ENCODE results near the gene UBAP1L. TPM values are rescaled to one million over a fixed set of nuclear protein-coding genes. Genes with fewer than 3 reads are reported as not detected.
A peak's percentile ranks its signal among the peaks of the same experiment; 100 is the strongest.

The UBAP1L gene
- total and polyA plus RNA-seq, 2 experiments from 2014 or later, result 1.8 to 2.5 TPM

DNA sequence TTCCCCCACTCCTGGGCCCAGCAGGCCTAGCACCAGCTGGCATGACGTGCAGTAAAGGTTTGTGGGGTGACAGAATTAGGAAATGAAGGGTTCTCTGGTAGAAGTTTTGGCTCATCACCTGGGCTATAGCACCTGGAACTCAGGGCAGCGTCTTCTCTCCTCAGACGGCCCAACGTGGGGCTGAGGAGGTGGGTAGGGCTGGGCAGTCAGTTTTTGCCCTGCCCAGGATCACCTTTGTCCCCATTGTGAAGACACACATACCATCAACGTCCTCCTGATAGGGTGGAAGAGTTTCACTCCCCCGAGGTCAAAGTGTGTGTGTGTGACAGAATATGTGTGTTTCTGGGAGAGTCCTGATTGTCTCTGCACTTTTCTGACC is 26.4 kb downstream of the UBAP1L start:
- no peaks in the 10 kb centered on the region for H3K79me2 ChIP-seq
- peak overlapping the region; percentile 52 for H3K4me2 ChIP-seq
- peak overlapping the region; percentile 93 for H3K27ac ChIP-seq
- H3K36me3 ChIP-seq (replicated peaks; ENCODE audit: insufficient read depth, low read depth), result no peaks in the 10 kb centered on the region
- H2AFZ ChIP-seq, result no peak overlapping the region
- no peaks in the 10 kb centered on the region for H4K20me1 ChIP-seq (ENCODE audit: insufficient read depth, poor library complexity, severe bottlenecking)
- 33% methylated on average over 6 of the region's 6 CpGs for WGBS (ENCODE audit: low lambda C conversion rate, missing lambda C conversion rate)
- TF ChIP-seq, protein P1, sequence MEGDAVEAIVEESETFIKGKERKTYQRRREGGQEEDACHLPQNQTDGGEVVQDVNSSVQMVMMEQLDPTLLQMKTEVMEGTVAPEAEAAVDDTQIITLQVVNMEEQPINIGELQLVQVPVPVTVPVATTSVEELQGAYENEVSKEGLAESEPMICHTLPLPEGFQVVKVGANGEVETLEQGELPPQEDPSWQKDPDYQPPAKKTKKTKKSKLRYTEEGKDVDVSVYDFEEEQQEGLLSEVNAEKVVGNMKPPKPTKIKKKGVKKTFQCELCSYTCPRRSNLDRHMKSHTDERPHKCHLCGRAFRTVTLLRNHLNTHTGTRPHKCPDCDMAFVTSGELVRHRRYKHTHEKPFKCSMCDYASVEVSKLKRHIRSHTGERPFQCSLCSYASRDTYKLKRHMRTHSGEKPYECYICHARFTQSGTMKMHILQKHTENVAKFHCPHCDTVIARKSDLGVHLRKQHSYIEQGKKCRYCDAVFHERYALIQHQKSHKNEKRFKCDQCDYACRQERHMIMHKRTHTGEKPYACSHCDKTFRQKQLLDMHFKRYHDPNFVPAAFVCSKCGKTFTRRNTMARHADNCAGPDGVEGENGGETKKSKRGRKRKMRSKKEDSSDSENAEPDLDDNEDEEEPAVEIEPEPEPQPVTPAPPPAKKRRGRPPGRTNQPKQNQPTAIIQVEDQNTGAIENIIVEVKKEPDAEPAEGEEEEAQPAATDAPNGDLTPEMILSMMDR (IDR thresholded peaks at IDR 0.05; ENCODE audit: poor library complexity), result no peak
- no peak for TF ChIP-seq EZH2 (IDR thresholded peaks at IDR 0.05; ENCODE audit: borderline replicate concordance)
- no peak for TF ChIP-seq EZH2phosphoT487 (IDR thresholded peaks at IDR 0.05; ENCODE audit: low read depth, severe bottlenecking, unreplicated experiment)
- H3K4me3 ChIP-seq, result no peak overlapping the region
- no peaks in the 10 kb centered on the region for H3K27me3 ChIP-seq
- DNase-seq (ENCODE audit: low spot score), result no peak
- H3K9me3 ChIP-seq (ENCODE audit: low read depth), result no peaks in the 10 kb centered on the region
- H3K4me1 ChIP-seq (ENCODE audit: insufficient read depth), result peaks cover 55% of the 10 kb centered on the region
- H3K9me2 ChIP-seq (replicated peaks; ENCODE audit: insufficient read depth), result no peaks in the 10 kb centered on the region

DNA sequence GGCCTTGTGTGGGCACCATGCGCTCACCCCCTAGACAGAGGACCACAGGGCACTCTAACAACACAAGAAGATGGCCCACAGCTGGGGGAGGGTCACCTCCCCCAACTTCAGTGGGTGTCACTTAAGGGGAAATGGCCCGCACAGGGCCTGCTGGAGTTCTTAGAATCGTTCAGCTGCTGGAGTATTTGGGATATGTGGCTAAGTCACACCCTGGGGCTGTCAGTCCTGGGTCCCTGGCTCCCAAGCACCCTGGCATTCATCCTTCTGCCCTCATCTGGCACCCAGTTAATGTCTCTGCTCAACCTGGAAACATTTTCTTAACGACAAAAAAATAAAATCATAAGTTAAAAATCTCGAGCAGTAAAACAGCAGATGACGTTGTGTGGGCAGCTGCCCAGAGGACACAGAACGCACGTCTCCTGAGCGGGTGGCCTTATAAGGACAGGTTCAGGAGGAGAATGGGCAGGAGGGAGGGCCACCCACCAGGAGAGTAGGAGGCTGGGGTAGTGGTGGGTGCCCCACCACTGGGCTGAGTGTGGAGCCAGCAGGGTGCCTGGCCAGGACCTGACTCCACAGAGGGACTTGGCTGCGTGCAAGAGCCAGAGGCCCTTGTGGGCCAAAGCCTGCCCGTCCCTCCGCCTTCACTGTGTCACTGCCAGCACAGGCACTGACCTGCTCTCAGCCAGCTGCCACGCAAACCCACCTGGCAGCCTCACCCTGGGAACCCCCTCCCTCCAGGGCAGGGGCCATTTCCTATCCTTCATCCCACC is 26.9 kb downstream of the UBAP1L start:
- H4K20me1 ChIP-seq (ENCODE audit: insufficient read depth, poor library complexity, severe bottlenecking), result no peaks in the 10 kb centered on the region
- no peak overlapping the region for H3K4me2 ChIP-seq
- TF ChIP-seq, protein P1 (IDR thresholded peaks at IDR 0.05; ENCODE audit: poor library complexity), result no peak
- TF ChIP-seq EZH2phosphoT487 (IDR thresholded peaks at IDR 0.05; ENCODE audit: low read depth, severe bottlenecking, unreplicated experiment) (no peak), EZH2 (IDR thresholded peaks at IDR 0.05; ENCODE audit: borderline replicate concordance) (no peak)
- no peaks in the 10 kb centered on the region for H3K9me3 ChIP-seq (ENCODE audit: low read depth)
- DNase-seq (ENCODE audit: low spot score), result no peak
- WGBS (ENCODE audit: low lambda C conversion rate, missing lambda C conversion rate), result 70% methylated on average over 13 of the region's 13 CpGs
- H3K27me3 ChIP-seq, result no peaks in the 10 kb centered on the region
- H3K27ac ChIP-seq, result peak overlapping the region; percentile 93
- H3K4me1 ChIP-seq (ENCODE audit: insufficient read depth), result peaks cover 59% of the 10 kb centered on the region
- no peaks in the 10 kb centered on the region for H3K9me2 ChIP-seq (replicated peaks; ENCODE audit: insufficient read depth)
- H3K36me3 ChIP-seq (replicated peaks; ENCODE audit: insufficient read depth, low read depth), result no peaks in the 10 kb centered on the region
- H3K79me2 ChIP-seq, result no peaks in the 10 kb centered on the region
- no peak overlapping the region for H2AFZ ChIP-seq
- H3K4me3 ChIP-seq, result no peak overlapping the region

DNA sequence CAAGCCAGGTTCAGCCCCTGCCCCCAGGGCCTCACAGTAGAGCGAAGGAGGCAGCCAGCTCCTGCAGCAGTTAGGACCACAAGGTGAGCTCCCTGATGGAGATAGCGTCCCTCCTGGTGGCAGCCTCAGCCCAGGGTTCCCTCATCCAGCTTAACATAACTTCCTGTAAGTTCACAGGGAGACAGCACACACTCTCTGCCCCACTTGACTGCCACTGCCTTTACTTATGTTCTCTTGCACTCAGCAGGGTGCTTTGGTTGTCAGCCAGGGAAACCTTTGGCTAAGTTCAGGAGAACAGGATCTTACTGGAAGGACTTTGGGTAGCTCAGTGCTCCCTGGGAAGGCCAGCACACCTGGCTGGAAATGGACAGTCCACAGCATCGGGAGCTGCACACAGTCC is 27.6 kb downstream of the UBAP1L start:
- no peaks in the 10 kb centered on the region for H3K27me3 ChIP-seq
- H3K4me2 ChIP-seq, result no peak overlapping the region
- H3K9me2 ChIP-seq (replicated peaks; ENCODE audit: insufficient read depth), result no peaks in the 10 kb centered on the region
- H3K9me3 ChIP-seq (ENCODE audit: low read depth), result no peaks in the 10 kb centered on the region
- DNase-seq (ENCODE audit: low spot score), result no peak
- WGBS (ENCODE audit: low lambda C conversion rate, missing lambda C conversion rate), result 84% methylated on average over 3 of the region's 3 CpGs
- no peak for TF ChIP-seq EZH2phosphoT487 (IDR thresholded peaks at IDR 0.05; ENCODE audit: low read depth, severe bottlenecking, unreplicated experiment)
- no peak for TF ChIP-seq EZH2 (IDR thresholded peaks at IDR 0.05; ENCODE audit: borderline replicate concordance)
- TF ChIP-seq, protein P1 (IDR thresholded peaks at IDR 0.05; ENCODE audit: poor library complexity), result no peak
- H4K20me1 ChIP-seq (ENCODE audit: insufficient read depth, poor library complexity, severe bottlenecking), result no peaks in the 10 kb centered on the region
- H3K79me2 ChIP-seq, result no peaks in the 10 kb centered on the region
- H3K4me3 ChIP-seq, result no peak overlapping the region
- H3K27ac ChIP-seq, result peak overlapping the region; percentile 93
- peaks cover 66% of the 10 kb centered on the region for H3K4me1 ChIP-seq (ENCODE audit: insufficient read depth)
- no peaks in the 10 kb centered on the region for H3K36me3 ChIP-seq (replicated peaks; ENCODE audit: insufficient read depth, low read depth)
- H2AFZ ChIP-seq, result no peak overlapping the region

Data from hepatocyte (in vitro differentiated cells).